GM21447 (cell line): Measurements from ENCODE around the gene KIAA1328.
A peak's percentile ranks its signal among the peaks of the same experiment; 100 is the strongest.
"Not testable (repeated sequence)": the region's sequence is repeated elsewhere in the genome, so short reads cannot be mapped to it uniquely, and the experiment has no call there.

Experiments used
- ATAC-seq: cut with Tn5 transposase; IDR thresholded peaks from one replicate; pipeline ENCODE4 v1.9.1; 2021; ENCODE audit not compliant: unreplicated experiment

The KIAA1328 gene

GRCh38 chr18:36828630-36829361 is at the start of gene KIAA1328, which contains the start of gene TPGS2:
Gene KIAA1328, plus strand, starts transcription at chr18:36829127. Its CDS starts 12 bp downstream, at chr18:36829139.
Gene TPGS2, minus strand, starts transcription at chr18:36829002. Its CDS starts 235 bp downstream, at chr18:36828767.
- peak; percentile 89 for ATAC-seq

GRCh38 chr18:36780748-36781147 is 48.2 kb upstream of the KIAA1328 start:
- no peak for ATAC-seq

- ATAC-seq, result no peak
These were observed 46.2 kb upstream of the KIAA1328 start for GRCh38 chr18:36782710-36783109.

GRCh38 chr18:36783792-36784191 is 45.1 kb upstream of the KIAA1328 start:
- no peak for ATAC-seq

GRCh38 chr18:36786686-36787085 is 42.2 kb upstream of the KIAA1328 start:
- ATAC-seq, result no peak

GRCh38 chr18:36792634-36793283 is 36.2 kb upstream of the KIAA1328 start:
- no peak for ATAC-seq

GRCh38 chr18:36798738-36799473 is 30.0 kb upstream of the KIAA1328 start:
- no peak for ATAC-seq

- no peak for ATAC-seq
These were observed 23.8 kb upstream of the KIAA1328 start for GRCh38 chr18:36805105-36805504.

- ATAC-seq, result no peak
These were observed 20.2 kb upstream of the KIAA1328 start for GRCh38 chr18:36808681-36809080.

- ATAC-seq, result peak; percentile 98
These were observed 19.1 kb upstream of the KIAA1328 start for GRCh38 chr18:36809590-36810381.

- ATAC-seq, result no peak
These were observed 17.5 kb upstream of the KIAA1328 start for GRCh38 chr18:36811430-36811829.

GRCh38 chr18:36811955-36812354 is 17.0 kb upstream of the KIAA1328 start:
- no peak for ATAC-seq

GRCh38 chr18:36812678-36813077 is 16.2 kb upstream of the KIAA1328 start:
- no peak for ATAC-seq

GRCh38 chr18:36813101-36813775 is 15.7 kb upstream of the KIAA1328 start:
- ATAC-seq, result no peak

- ATAC-seq, result no peak
These were observed 15.1 kb upstream of the KIAA1328 start for GRCh38 chr18:36813824-36814223.

GRCh38 chr18:36814994-36815393 is 13.9 kb upstream of the KIAA1328 start:
- ATAC-seq, result no peak

GRCh38 chr18:36816096-36816495 is 12.8 kb upstream of the KIAA1328 start:
- not testable (repeated sequence) for ATAC-seq

- ATAC-seq, result no peak
These were observed 11.9 kb upstream of the KIAA1328 start for GRCh38 chr18:36817039-36817438.

GRCh38 chr18:36818652-36819051 is 10.3 kb upstream of the KIAA1328 start:
- ATAC-seq, result no peak

- no peak for ATAC-seq
These were observed 9.3 kb upstream of the KIAA1328 start for GRCh38 chr18:36819621-36820020.
